Measurements from ENCODE around the gene RIPOR2.

- TF ChIP-seq EZH2 (IDR thresholded peaks at IDR 0.05; ENCODE audit: borderline replicate concordance, control insufficient read depth, low read depth, low read length) = no peak
- no peak for TF ChIP-seq POLR2A (IDR thresholded peaks at IDR 0.05; ENCODE audit: low read depth, low read length)
- no peak for TF ChIP-seq CTCF (IDR thresholded peaks at IDR 0.05 in 2 of 3, conservative IDR thresholded peaks at IDR 0.05 in 1 of 3; ENCODE audit: control insufficient read depth in 2 of 3, extremely low read depth in 1 of 3, insufficient read depth in 1 of 3, low read depth in 3 of 3, low read length in 3 of 3)
- TF ChIP-seq ZNF217 (IDR thresholded peaks at IDR 0.05) = no peak
- no peak for TF ChIP-seq EGR1 (IDR thresholded peaks at IDR 0.05; ENCODE audit: borderline replicate concordance in 1 of 2, low read depth in 2 of 2, low read length in 2 of 2)
- no peak for TF ChIP-seq POLR2AphosphoS5 (IDR thresholded peaks at IDR 0.05; ENCODE audit: low read length)
- TF ChIP-seq MTA2 (IDR thresholded peaks at IDR 0.05; ENCODE audit: low read depth) = no peak
- no peak for TF ChIP-seq RFX5 (IDR thresholded peaks at IDR 0.05; ENCODE audit: low read depth, low read length)
- TF ChIP-seq MAX (IDR thresholded peaks at IDR 0.05; ENCODE audit: low read depth, low read length) = no peak
- no peak for TF ChIP-seq YBX1 (IDR thresholded peaks at IDR 0.05)
These were observed 156.9 kb downstream of the RIPOR2 start for GRCh38 chr6:24778878-24779277.
